K562 (cell line): ENCODE measurements around the gene RTN4. TPM values are rescaled to one million over a fixed set of nuclear protein-coding genes. Genes with fewer than 3 reads are reported as not detected.

ENCODE experiments used
- ASH1L ChIP-seq: fragments of 450-650 bp; IDR thresholded peaks from 2 replicates; pipeline ENCODE4 v1.6.1; 2018; ENCODE audit warnings: borderline replicate concordance, mild to moderate bottlenecking, low read depth; ENCODE audit not compliant: partially characterized antibody
- FOXK2 ChIP-seq, 2 experiments: fragments of 450-650 bp; IDR thresholded peaks in 1 of 2; conservative IDR thresholded peaks in 1 of 2; 2 replicates each; pipeline ENCODE4 v1.6.1; 2016; ENCODE audit warnings: low read depth in 2 of 2, mild to moderate bottlenecking in 1 of 2
- HNRNPLL ChIP-seq: fragments of 200-400 bp; formaldehyde crosslinking; IDR thresholded peaks from 2 replicates; pipeline ENCODE4 v1.6.1; 2017; ENCODE audit warnings: low read length, low read depth, mild to moderate bottlenecking; ENCODE audit not compliant: poor library complexity, severe bottlenecking
- JUN ChIP-seq, 2 experiments: sonication (generic) in 1 of 2; formaldehyde crosslinking in 1 of 2; IDR thresholded peaks; 2 replicates each; pipeline versions ENCODE4 v1.6.1 to v1.8.0; 2012 to 2022; ENCODE audit warnings: borderline replicate concordance in 2 of 2, mild to moderate bottlenecking in 2 of 2, improper control_type of control experiment in 1 of 2, low read depth in 1 of 2, low read length in 1 of 2, missing genetic modification reagents in 1 of 2
- NFE2L1 ChIP-seq: fragments of 450-650 bp; IDR thresholded peaks from 2 replicates; pipeline ENCODE4 v1.6.1; 2016; ENCODE audit warnings: missing genetic modification characterization, low read depth, mild to moderate bottlenecking, missing compliant biosample characterization, moderate library complexity, borderline replicate concordance
- NR2C2 ChIP-seq, 2 experiments: fragments of 200-800 bp in 1 of 2; sonication (Bioruptor generic) in 1 of 2; sonication (generic) in 1 of 2; formaldehyde crosslinking in 1 of 2; IDR thresholded peaks; 2 replicates each; pipeline versions ENCODE4 v1.6.1 to v1.8.0; 2016 to 2022; ENCODE audit warnings: mild to moderate bottlenecking in 1 of 2, missing compliant biosample characterization in 1 of 2, missing genetic modification characterization in 1 of 2, missing genetic modification reagents in 1 of 2
- TEAD2 ChIP-seq: fragments of 450-650 bp; IDR thresholded peaks from 2 replicates; pipeline ENCODE4 v1.6.1; 2016; ENCODE audit warnings: missing genetic modification characterization, control low read depth, missing compliant biosample characterization
- polyA plus RNA-seq, 8 experiments: library from polyadenylated mRNA; depleted of rRNA in 4 of 8; stranded (reverse) in 5 of 8; unstranded in 3 of 8; fragments of >200 nt; fragmentation: Nextera tagmentation in 2 of 8; fragmentation: Illumina TruSeq in 1 of 8; extraction: Ambion mirVana in 2 of 8; extraction: Trizol in 1 of 8; gene quantifications; 2 replicates each; pipeline versions ENCODE4 v1.2.1 to v1.2.3, GENCODE V29; 2011 to 2014; ENCODE audit warnings: inconsistent platforms in 1 of 8, missing spikeins in 1 of 8
- total RNA-seq, 7 experiments: library from RNA; depleted of rRNA in 6 of 7; stranded (reverse); fragments of >200 nt in 6 of 7; fragmentation: Illumina TruSeq in 2 of 7; extraction: Trizol in 2 of 7; gene quantifications; 2 replicates each; pipeline versions ENCODE4 v1.2.1 to v1.2.3, GENCODE V29; 2011 to 2021; ENCODE audit warnings: low replicate concordance in 1 of 7
- TF ChIP-seq, protein P1 (sequence below): fragments of 250-450 bp; sonication (Bioruptor Pico); IDR thresholded peaks from 2 replicates; pipeline ENCODE4 v1.4.0; 2020
- TF ChIP-seq, protein P2 (sequence below), 3 experiments: fragments of 200-800 bp in 1 of 3; fragments of 250-450 bp in 1 of 3; fragments of 450-650 bp in 1 of 3; sonication (Bioruptor Pico) in 1 of 3; sonication (Bioruptor generic) in 1 of 3; formaldehyde crosslinking in 1 of 3; IDR thresholded peaks; 2 replicates each; pipeline versions ENCODE4 v1.6.1 to v1.8.0; 2016 to 2022; ENCODE audit warnings: mild to moderate bottlenecking in 2 of 3, missing genetic modification characterization in 2 of 3, missing compliant biosample characterization in 1 of 3, moderate library complexity in 1 of 3
- TF ChIP-seq, protein P3 (sequence below), 2 experiments: IDR thresholded peaks; 2 replicates each; pipeline ENCODE4 v1.6.1; 2012; ENCODE audit warnings: improper control_type of control experiment in 2 of 2, low read depth in 2 of 2, low read length in 2 of 2, borderline replicate concordance in 1 of 2

RTN4 gene
- total and polyA plus RNA-seq, 9 of the 15 experiments (the other 6 are each of a cell fraction or from before 2014, with no cell fraction given), result 73.0 to 248 (median 116) TPM

DNA sequence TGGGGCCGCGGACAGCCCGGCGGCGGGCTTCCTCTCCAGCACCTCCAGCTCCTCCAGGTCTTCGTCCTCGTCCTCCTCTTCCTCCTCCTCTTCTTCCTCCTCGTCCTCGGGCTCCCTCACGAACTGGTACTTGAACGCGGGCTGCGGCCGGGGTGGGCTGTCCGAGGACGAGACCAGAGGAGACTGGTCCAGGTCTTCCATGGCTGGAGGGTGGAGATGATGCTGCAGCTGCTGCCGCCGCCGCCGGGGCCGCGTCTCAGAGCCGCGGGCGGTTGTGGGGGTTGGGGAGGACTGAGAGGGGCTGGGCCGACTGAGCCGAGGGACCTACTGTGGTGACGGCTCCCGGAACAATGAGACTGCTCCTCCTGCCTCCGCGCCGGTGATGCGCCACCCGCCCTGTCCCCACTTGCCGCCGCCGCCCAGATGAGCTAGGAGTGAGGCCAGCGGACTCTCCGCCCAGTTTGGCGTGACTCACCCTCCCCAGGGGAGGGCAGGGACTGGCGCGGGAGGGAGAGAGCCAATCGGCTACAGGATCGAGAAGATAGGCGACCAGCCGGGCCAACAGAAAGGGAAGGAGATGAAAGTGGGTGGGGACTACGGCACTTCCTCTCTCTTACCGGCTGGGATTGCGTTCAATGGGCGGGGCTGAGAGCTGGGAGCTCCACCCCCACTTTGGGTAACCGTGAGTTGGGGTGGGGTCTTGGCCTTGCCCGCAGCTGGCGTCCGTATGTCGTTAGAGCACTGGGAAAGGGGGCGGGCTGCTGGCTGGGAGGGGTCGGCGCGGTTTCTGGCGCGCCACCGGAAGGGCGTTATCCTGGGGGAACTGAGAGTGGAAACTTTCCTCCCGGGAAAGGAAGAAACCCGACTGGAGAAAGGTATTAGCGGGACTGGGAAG lies at the start of gene RTN4 (continued):
- TF ChIP-seq, protein P1, sequence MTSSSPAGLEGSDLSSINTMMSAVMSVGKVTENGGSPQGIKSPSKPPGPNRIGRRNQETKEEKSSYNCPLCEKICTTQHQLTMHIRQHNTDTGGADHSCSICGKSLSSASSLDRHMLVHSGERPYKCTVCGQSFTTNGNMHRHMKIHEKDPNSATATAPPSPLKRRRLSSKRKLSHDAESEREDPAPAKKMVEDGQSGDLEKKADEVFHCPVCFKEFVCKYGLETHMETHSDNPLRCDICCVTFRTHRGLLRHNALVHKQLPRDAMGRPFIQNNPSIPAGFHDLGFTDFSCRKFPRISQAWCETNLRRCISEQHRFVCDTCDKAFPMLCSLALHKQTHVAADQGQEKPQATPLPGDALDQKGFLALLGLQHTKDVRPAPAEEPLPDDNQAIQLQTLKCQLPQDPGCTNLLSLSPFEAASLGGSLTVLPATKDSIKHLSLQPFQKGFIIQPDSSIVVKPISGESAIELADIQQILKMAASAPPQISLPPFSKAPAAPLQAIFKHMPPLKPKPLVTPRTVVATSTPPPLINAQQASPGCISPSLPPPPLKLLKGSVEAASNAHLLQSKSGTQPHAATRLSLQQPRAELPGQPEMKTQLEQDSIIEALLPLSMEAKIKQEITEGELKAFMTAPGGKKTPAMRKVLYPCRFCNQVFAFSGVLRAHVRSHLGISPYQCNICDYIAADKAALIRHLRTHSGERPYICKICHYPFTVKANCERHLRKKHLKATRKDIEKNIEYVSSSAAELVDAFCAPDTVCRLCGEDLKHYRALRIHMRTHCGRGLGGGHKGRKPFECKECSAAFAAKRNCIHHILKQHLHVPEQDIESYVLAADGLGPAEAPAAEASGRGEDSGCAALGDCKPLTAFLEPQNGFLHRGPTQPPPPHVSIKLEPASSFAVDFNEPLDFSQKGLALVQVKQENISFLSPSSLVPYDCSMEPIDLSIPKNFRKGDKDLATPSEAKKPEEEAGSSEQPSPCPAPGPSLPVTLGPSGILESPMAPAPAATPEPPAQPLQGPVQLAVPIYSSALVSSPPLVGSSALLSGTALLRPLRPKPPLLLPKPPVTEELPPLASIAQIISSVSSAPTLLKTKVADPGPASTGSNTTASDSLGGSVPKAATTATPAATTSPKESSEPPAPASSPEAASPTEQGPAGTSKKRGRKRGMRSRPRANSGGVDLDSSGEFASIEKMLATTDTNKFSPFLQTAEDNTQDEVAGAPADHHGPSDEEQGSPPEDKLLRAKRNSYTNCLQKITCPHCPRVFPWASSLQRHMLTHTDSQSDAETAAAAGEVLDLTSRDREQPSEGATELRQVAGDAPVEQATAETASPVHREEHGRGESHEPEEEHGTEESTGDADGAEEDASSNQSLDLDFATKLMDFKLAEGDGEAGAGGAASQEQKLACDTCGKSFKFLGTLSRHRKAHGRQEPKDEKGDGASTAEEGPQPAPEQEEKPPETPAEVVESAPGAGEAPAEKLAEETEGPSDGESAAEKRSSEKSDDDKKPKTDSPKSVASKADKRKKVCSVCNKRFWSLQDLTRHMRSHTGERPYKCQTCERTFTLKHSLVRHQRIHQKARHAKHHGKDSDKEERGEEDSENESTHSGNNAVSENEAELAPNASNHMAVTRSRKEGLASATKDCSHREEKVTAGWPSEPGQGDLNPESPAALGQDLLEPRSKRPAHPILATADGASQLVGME (CRISPR knock-in tag), result peak; percentile 70; the same call in 1 of the 2 replicates
- TF ChIP-seq FOXK2 (conservative IDR thresholded peaks at IDR 0.05 in 1 of 2, IDR thresholded peaks at IDR 0.05 in 1 of 2; ENCODE audit: low read depth in 2 of 2), result peak; percentile 54; a peak in 3 of 4 replicates
- peak; percentile 96 for TF ChIP-seq JUN (IDR thresholded peaks at IDR 0.05; ENCODE audit: borderline replicate concordance, low read depth, low read length)
- peak; percentile 95; the same call in 1 of the 2 replicates for TF ChIP-seq JUN (CRISPR knock-in tag; IDR thresholded peaks at IDR 0.05; ENCODE audit: borderline replicate concordance)
- TF ChIP-seq, protein P2, sequence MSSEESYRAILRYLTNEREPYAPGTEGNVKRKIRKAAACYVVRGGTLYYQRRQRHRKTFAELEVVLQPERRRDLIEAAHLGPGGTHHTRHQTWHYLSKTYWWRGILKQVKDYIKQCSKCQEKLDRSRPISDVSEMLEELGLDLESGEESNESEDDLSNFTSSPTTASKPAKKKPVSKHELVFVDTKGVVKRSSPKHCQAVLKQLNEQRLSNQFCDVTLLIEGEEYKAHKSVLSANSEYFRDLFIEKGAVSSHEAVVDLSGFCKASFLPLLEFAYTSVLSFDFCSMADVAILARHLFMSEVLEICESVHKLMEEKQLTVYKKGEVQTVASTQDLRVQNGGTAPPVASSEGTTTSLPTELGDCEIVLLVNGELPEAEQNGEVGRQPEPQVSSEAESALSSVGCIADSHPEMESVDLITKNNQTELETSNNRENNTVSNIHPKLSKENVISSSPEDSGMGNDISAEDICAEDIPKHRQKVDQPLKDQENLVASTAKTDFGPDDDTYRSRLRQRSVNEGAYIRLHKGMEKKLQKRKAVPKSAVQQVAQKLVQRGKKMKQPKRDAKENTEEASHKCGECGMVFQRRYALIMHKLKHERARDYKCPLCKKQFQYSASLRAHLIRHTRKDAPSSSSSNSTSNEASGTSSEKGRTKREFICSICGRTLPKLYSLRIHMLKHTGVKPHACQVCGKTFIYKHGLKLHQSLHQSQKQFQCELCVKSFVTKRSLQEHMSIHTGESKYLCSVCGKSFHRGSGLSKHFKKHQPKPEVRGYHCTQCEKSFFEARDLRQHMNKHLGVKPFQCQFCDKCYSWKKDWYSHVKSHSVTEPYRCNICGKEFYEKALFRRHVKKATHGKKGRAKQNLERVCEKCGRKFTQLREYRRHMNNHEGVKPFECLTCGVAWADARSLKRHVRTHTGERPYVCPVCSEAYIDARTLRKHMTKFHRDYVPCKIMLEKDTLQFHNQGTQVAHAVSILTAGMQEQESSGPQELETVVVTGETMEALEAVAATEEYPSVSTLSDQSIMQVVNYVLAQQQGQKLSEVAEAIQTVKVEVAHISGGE (CRISPR knock-in tag; IDR thresholded peaks at IDR 0.05), result peak in 1 of 3 experiments; percentile 81; a peak in 2 of 6 replicates
- 0 out of 2 replicates have a peak, but pooled peaks have one; percentile 9 for TF ChIP-seq NR2C2 (CRISPR knock-in tag; IDR thresholded peaks at IDR 0.05)
- no peak for TF ChIP-seq NR2C2 (tag; IDR thresholded peaks at IDR 0.05)
- no peak for TF ChIP-seq NFE2L1 (tag)
- no peak for TF ChIP-seq TEAD2
- peak; percentile 81 for TF ChIP-seq HNRNPLL
- TF ChIP-seq ASH1L, result peak; percentile 95
- TF ChIP-seq, protein P3, sequence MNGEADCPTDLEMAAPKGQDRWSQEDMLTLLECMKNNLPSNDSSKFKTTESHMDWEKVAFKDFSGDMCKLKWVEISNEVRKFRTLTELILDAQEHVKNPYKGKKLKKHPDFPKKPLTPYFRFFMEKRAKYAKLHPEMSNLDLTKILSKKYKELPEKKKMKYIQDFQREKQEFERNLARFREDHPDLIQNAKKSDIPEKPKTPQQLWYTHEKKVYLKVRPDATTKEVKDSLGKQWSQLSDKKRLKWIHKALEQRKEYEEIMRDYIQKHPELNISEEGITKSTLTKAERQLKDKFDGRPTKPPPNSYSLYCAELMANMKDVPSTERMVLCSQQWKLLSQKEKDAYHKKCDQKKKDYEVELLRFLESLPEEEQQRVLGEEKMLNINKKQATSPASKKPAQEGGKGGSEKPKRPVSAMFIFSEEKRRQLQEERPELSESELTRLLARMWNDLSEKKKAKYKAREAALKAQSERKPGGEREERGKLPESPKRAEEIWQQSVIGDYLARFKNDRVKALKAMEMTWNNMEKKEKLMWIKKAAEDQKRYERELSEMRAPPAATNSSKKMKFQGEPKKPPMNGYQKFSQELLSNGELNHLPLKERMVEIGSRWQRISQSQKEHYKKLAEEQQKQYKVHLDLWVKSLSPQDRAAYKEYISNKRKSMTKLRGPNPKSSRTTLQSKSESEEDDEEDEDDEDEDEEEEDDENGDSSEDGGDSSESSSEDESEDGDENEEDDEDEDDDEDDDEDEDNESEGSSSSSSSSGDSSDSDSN (IDR thresholded peaks at IDR 0.05; ENCODE audit: borderline replicate concordance in 1 of 2, low read depth in 2 of 2, low read length in 2 of 2), result peak; percentile 95 to 98
